ENCODE results near the gene ZNF284.
"Not testable (repeated sequence)": the region's sequence is repeated elsewhere in the genome, so short reads cannot be mapped to it uniquely, and the experiment has no call there.

The ZNF284 gene

GRCh38 chr19:44111910-44112463, 40.0 kb downstream of the ZNF284 start:
- DNase-seq (ENCODE audit: low read depth) = no peak

- no peak for DNase-seq (ENCODE audit: low read depth)
These were observed 40.8 kb downstream of the ZNF284 start for GRCh38 chr19:44112802-44113137.

- peak; percentile 44 for DNase-seq (ENCODE audit: low read depth)
These were observed 41.3 kb downstream of the ZNF284 start, which contains the start of gene ZNF225 for GRCh38 chr19:44113138-44113783. TSS of gene ZNF225 (plus strand) at chr19:44113399. CDS start at chr19:44115828, 2,429 bp downstream.

- DNase-seq (ENCODE audit: low read depth) = no peak
These were observed 41.9 kb downstream of the ZNF284 start for GRCh38 chr19:44113784-44114390.

GRCh38 chr19:44121162-44121561, 49.2 kb downstream of the ZNF284 start:
- DNase-seq (ENCODE audit: low read depth) = not testable (repeated sequence)

GRCh38 chr19:44131955-44132354, 60.0 kb downstream of the ZNF284 start:
- DNase-seq (ENCODE audit: low read depth) = no peak
